ENCODE results near the gene NFS1.
"Not testable (repeated sequence)": the region's sequence is repeated elsewhere in the genome, so short reads cannot be mapped to it uniquely, and the experiment has no call there.

NFS1 gene

GRCh38 chr20:35695245-35695749 lies 3.9 kb downstream of the NFS1 start:
- no peak overlapping the region for H3K4me3 ChIP-seq (ENCODE audit: low read depth, low read length)
- TF ChIP-seq CTCF (IDR thresholded peaks at IDR 0.05; ENCODE audit: borderline replicate concordance, insufficient read depth, low read depth, low read length), result no peak

GRCh38 chr20:35690265-35690664 lies 8.9 kb downstream of the NFS1 start:
- no peak overlapping the region for H3K4me3 ChIP-seq (ENCODE audit: low read depth, low read length)
- no peak for TF ChIP-seq CTCF (IDR thresholded peaks at IDR 0.05; ENCODE audit: borderline replicate concordance, insufficient read depth, low read depth, low read length)

GRCh38 chr20:35686872-35687271 lies 12.3 kb downstream of the NFS1 start:
- not testable (repeated sequence) for H3K4me3 ChIP-seq (ENCODE audit: low read depth, low read length)

GRCh38 chr20:35685368-35685767 lies 13.8 kb downstream of the NFS1 start:
- H3K4me3 ChIP-seq (ENCODE audit: low read depth, low read length), result not testable (repeated sequence)

GRCh38 chr20:35681960-35682359 lies 17.2 kb downstream of the NFS1 start:
- H3K4me3 ChIP-seq (ENCODE audit: low read depth, low read length), result no peak overlapping the region
- no peak for TF ChIP-seq CTCF (IDR thresholded peaks at IDR 0.05; ENCODE audit: borderline replicate concordance, insufficient read depth, low read depth, low read length)

GRCh38 chr20:35680452-35681183 lies 18.5 kb downstream of the NFS1 start:
- TF ChIP-seq CTCF (IDR thresholded peaks at IDR 0.05; ENCODE audit: borderline replicate concordance, insufficient read depth, low read depth, low read length), result no peak

DNA sequence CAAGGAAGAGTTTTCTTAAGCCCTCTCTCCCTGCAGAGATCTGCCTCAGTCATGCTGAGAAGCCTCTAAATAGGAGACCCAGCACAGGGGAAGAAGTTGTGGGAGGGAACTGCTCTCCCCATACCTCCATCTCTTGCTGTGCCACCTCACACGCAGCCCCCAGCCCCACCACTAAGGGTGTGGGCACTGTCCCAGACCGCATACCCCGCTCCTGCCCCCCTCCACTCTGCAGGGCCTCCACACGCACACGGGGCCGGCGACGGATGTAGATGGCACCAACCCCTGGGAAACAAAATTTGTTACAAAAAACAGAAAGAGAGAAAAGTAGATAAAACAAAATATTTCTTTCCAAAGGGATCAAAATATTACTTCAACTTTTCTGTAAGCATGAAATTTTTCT lies 24.2 kb downstream of the NFS1 start:
- no peak overlapping the region for H3K4me3 ChIP-seq (ENCODE audit: low read depth, low read length)
- no peak for TF ChIP-seq CTCF (IDR thresholded peaks at IDR 0.05; ENCODE audit: borderline replicate concordance, insufficient read depth, low read depth, low read length)

More at GRCh38 chr20:35680452-35681183, 18.5 kb downstream of the NFS1 start:
- H3K4me3 ChIP-seq (ENCODE audit: low read depth, low read length), result no peak overlapping the region

DNA sequence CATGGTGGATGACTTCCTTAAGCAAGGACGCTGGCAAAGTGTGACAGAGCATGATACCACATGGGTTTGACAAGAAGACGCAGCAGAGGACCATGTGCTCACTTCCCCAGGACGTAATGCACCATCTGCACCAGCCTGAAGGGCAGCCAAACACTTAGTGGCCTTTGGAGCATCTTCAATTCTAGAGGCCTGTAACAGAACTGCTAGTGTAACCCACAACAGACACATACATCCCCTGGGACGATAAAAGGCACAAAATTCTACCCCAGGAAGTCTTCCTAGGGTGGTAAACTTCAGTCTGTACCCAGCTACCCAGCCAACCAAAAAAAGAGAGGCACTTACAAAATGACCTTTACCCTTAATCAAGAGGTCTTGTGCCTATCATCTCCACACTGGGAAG lies 25.3 kb downstream of the NFS1 start:
- H3K4me3 ChIP-seq (ENCODE audit: low read depth, low read length), result no peak overlapping the region
- TF ChIP-seq CTCF (IDR thresholded peaks at IDR 0.05; ENCODE audit: borderline replicate concordance, insufficient read depth, low read depth, low read length), result no peak
